H1 (cell line): ENCODE measurements around the gene SEMA5B. TPM values are rescaled to one million over a fixed set of nuclear protein-coding genes. Genes with fewer than 3 reads are reported as not detected.

Source experiments
- CTCF ChIA-PET: fragments of 300-600 bp; sonication (Branson Sonifier 250); formaldehyde crosslinking; loops from one replicate; lab custom pipeline; 2021; ENCODE audit not compliant: partially characterized antibody; lab: Charles Lee
- POLR2A ChIA-PET: fragments of 300-600 bp; sonication (Branson Sonifier 250); formaldehyde crosslinking; loops from one replicate; lab custom pipeline; 2021; ENCODE audit warnings: inconsistent platforms; ENCODE audit not compliant: partially characterized antibody; lab: Charles Lee
- DNase-seq, 2 experiments: peaks; one replicate each; pipeline versions ENCODE4 v3.0.0 to v3.0.0-alpha.2; 2010 to 2022; ENCODE audit warnings: low spot score in 2 of 2, low read depth in 1 of 2, mixed read lengths in 1 of 2
- FAIRE-seq: peaks from 2 replicates; lab custom pipeline; 2011; peaks lifted over from hg19 to GRCh38; lab: Jason Lieb, UNC
- H2AFZ ChIP-seq: 2 replicates; pipeline ENCODE4 v1.8.1; 2012; ENCODE audit warnings: low read length, inconsistent platforms
- H2AK5ac ChIP-seq: 2 replicates; pipeline ENCODE4 v1.6.1; 2013; ENCODE audit warnings: low read depth, low read length
- H2BK120ac ChIP-seq: replicated peaks from 2 replicates; pipeline ENCODE3; 2013; ENCODE audit warnings: low read depth, low read length, inconsistent platforms
- H2BK12ac ChIP-seq: 2 replicates; pipeline ENCODE4 v1.6.1; 2013; ENCODE audit warnings: low read depth, low read length
- H2BK15ac ChIP-seq: 2 replicates; pipeline ENCODE4 v1.6.1; 2013; ENCODE audit warnings: low read length
- H2BK20ac ChIP-seq: 2 replicates; pipeline ENCODE4 v1.6.1; 2013; ENCODE audit warnings: low read length
- H2BK5ac ChIP-seq: 2 replicates; pipeline ENCODE4 v1.6.1; 2013; ENCODE audit warnings: low read depth, low read length
- H3K14ac ChIP-seq: 2 replicates; pipeline ENCODE4 v1.6.1; 2013; ENCODE audit warnings: inconsistent platforms; ENCODE audit not compliant: insufficient read length
- H3K18ac ChIP-seq: 2 replicates; pipeline ENCODE4 v1.6.1; 2013; ENCODE audit warnings: low read length; ENCODE audit errors: extremely low read depth
- H3K23ac ChIP-seq: 2 replicates; pipeline ENCODE4 v1.6.1; 2013; ENCODE audit warnings: inconsistent platforms; ENCODE audit not compliant: insufficient read length
- H3K23me2 ChIP-seq: 2 replicates; pipeline ENCODE4 v1.6.1; 2013; ENCODE audit warnings: low read depth, low read length
- H3K27ac ChIP-seq: 2 replicates; pipeline ENCODE4 v1.6.1; 2011; ENCODE audit warnings: low read depth, low read length, inconsistent platforms
- H3K27me3 ChIP-seq, 4 experiments: replicated peaks in 1 of 4; 1 replicate in 1 of 4; 2 replicates in 3 of 4; pipeline versions ENCODE4 v1.6.1 to v1.8.1; 2011 to 2013; ENCODE audit warnings: low read length in 3 of 4, mild to moderate bottlenecking in 3 of 4, inconsistent platforms in 2 of 4, mixed read lengths in 2 of 4, moderate library complexity in 1 of 4; ENCODE audit not compliant: control insufficient read depth in 3 of 4, insufficient read depth in 3 of 4; ENCODE audit errors: extremely low read depth in 1 of 4
- H3K36me3 ChIP-seq, 4 experiments: 2 replicates each; pipeline versions ENCODE4 v1.6.1 to v1.8.1; 2011 to 2013; ENCODE audit warnings: mild to moderate bottlenecking in 4 of 4, low read length in 3 of 4, moderate library complexity in 2 of 4, control low read depth in 1 of 4, inconsistent platforms in 1 of 4; ENCODE audit not compliant: insufficient read depth in 4 of 4, control insufficient read depth in 2 of 4
- H3K4ac ChIP-seq: replicated peaks from 2 replicates; pipeline ENCODE3; 2013; ENCODE audit warnings: low read length, low read depth, mixed read lengths, inconsistent platforms; ENCODE audit not compliant: insufficient read length
- H3K4me1 ChIP-seq, 4 experiments: replicated peaks in 1 of 4; 1 replicate in 1 of 4; 2 replicates in 3 of 4; pipeline versions ENCODE4 v1.6.1 to v1.8.1; 2011 to 2013; ENCODE audit warnings: low read length in 3 of 4, inconsistent platforms in 2 of 4, mixed read lengths in 1 of 4; ENCODE audit not compliant: insufficient read depth in 4 of 4, control insufficient read depth in 3 of 4
- H3K4me2 ChIP-seq, 2 experiments: 2 replicates each; pipeline versions ENCODE4 v1.6.1 to v1.8.1; 2011 to 2013; ENCODE audit warnings: low read depth in 2 of 2, low read length in 2 of 2, control low read depth in 1 of 2, inconsistent platforms in 1 of 2, mild to moderate bottlenecking in 1 of 2; ENCODE audit not compliant: insufficient read depth in 1 of 2
- H3K4me3 ChIP-seq, 4 experiments: fragments of 200-600, 300-600 bp in 1 of 4; sonication (generic), shearing (Covaris generic), sonication (Bioruptor Twin) in 1 of 4; 2 replicates each; pipeline versions ENCODE4 v1.5.1 to v1.8.1; 2011 to 2016; ENCODE audit warnings: low read length in 4 of 4, low read depth in 3 of 4, control low read depth in 2 of 4, inconsistent platforms in 2 of 4, mild to moderate bottlenecking in 2 of 4, mixed read lengths in 1 of 4, moderate library complexity in 1 of 4; ENCODE audit not compliant: insufficient read depth in 2 of 4; ENCODE audit errors: extremely low read depth in 1 of 4
- H3K56ac ChIP-seq: replicated peaks from 2 replicates; pipeline ENCODE3; 2013; ENCODE audit warnings: low read depth, mild to moderate bottlenecking, mixed read lengths, low read length, inconsistent platforms; ENCODE audit not compliant: insufficient read length
- H3K79me1 ChIP-seq: 2 replicates; pipeline ENCODE4 v1.6.1; 2013; ENCODE audit warnings: low read depth, low read length, control low read depth
- H3K79me2 ChIP-seq, 2 experiments: 2 replicates each; pipeline versions ENCODE4 v1.6.1 to v1.8.1; 2012 to 2013; ENCODE audit warnings: low read length in 2 of 2, mild to moderate bottlenecking in 2 of 2, inconsistent platforms in 1 of 2; ENCODE audit not compliant: insufficient read depth in 2 of 2, control insufficient read depth in 1 of 2
- H3K9ac ChIP-seq, 4 experiments: replicated peaks in 1 of 4; 1 replicate in 1 of 4; 2 replicates in 3 of 4; pipeline versions ENCODE4 v1.6.1 to v1.8.1; 2011 to 2013; ENCODE audit warnings: low read depth in 3 of 4, low read length in 3 of 4, control low read depth in 2 of 4, mild to moderate bottlenecking in 2 of 4, moderate library complexity in 2 of 4, inconsistent platforms in 1 of 4; ENCODE audit errors: extremely low read depth in 1 of 4
- H3K9me3 ChIP-seq, 2 experiments: 2 replicates each; pipeline versions ENCODE4 v1.6.1 to v1.8.1; 2012 to 2013; ENCODE audit warnings: mild to moderate bottlenecking in 2 of 2, moderate library complexity in 2 of 2, control low read depth in 1 of 2, inconsistent platforms in 1 of 2, low read depth in 1 of 2, low read length in 1 of 2, mixed read lengths in 1 of 2; ENCODE audit not compliant: insufficient read depth in 2 of 2
- H4K20me1 ChIP-seq, 2 experiments: replicated peaks in 1 of 2; 2 replicates each; pipeline versions ENCODE3 to v1.8.1; 2011 to 2013; ENCODE audit warnings: inconsistent platforms in 2 of 2, low read length in 2 of 2, mild to moderate bottlenecking in 1 of 2; ENCODE audit not compliant: insufficient read depth in 2 of 2, control insufficient read depth in 1 of 2
- H4K5ac ChIP-seq: 2 replicates; pipeline ENCODE4 v1.6.1; 2013; ENCODE audit warnings: low read length, low read depth, mixed read lengths, inconsistent platforms; ENCODE audit not compliant: insufficient read length
- H4K8ac ChIP-seq: 2 replicates; pipeline ENCODE4 v1.8.0; 2013; ENCODE audit warnings: mild to moderate bottlenecking, moderate library complexity, low read length, inconsistent platforms; ENCODE audit not compliant: insufficient read depth; ENCODE audit errors: extremely low read depth
- H4K91ac ChIP-seq: replicated peaks from 2 replicates; pipeline ENCODE3; 2013; ENCODE audit warnings: low read length, mixed read lengths, inconsistent platforms; ENCODE audit not compliant: insufficient read length
- BACH1 ChIP-seq: IDR thresholded peaks from 2 replicates; pipeline ENCODE4 v1.6.1; 2012; ENCODE audit warnings: low read length, improper control_type of control experiment
- CBX5 ChIP-seq: fragments of 300-800, 300-1000 bp; sonication (generic); IDR thresholded peaks from 2 replicates; pipeline ENCODE4 v1.7.1; 2016; ENCODE audit warnings: antibody characterized with exemption, low read length, low read depth
- CHD2 ChIP-seq: IDR thresholded peaks from 2 replicates; pipeline ENCODE4 v1.6.1; 2012; ENCODE audit warnings: low read length, improper control_type of control experiment
- EZH2 ChIP-seq: fragments of 200-600 bp; sonication (generic); IDR thresholded peaks from 2 replicates; pipeline ENCODE4 v1.7.1; 2012; ENCODE audit warnings: low read depth, mild to moderate bottlenecking, moderate library complexity, low read length, inconsistent platforms; ENCODE audit not compliant: severe bottlenecking
- HDAC6 ChIP-seq: IDR thresholded peaks from one replicate; pipeline ENCODE4 v1.7.1; 2012; ENCODE audit warnings: low read depth, mild to moderate bottlenecking, inconsistent platforms, low read length, moderate library complexity
- KDM1A ChIP-seq: fragments of 200-600, 300-600 bp; sonication (generic); IDR thresholded peaks from 2 replicates; pipeline ENCODE4 v1.7.1; 2016; ENCODE audit warnings: mild to moderate bottlenecking, low read length, borderline replicate concordance
- MAX ChIP-seq: IDR thresholded peaks from 2 replicates; pipeline ENCODE4 v1.6.1; 2012; ENCODE audit warnings: inconsistent platforms
- RBBP5 ChIP-seq: IDR thresholded peaks from 2 replicates; pipeline ENCODE4 v1.7.1; 2012; ENCODE audit warnings: low read depth, mild to moderate bottlenecking, inconsistent platforms, low read length, moderate library complexity, borderline replicate concordance
- SIRT6 ChIP-seq: IDR thresholded peaks from one replicate; pipeline ENCODE4 v1.7.1; 2012; ENCODE audit warnings: low read length, inconsistent platforms
- SP2 ChIP-seq: IDR thresholded peaks from 2 replicates; pipeline ENCODE4 v1.6.1; 2012; ENCODE audit warnings: mild to moderate bottlenecking, low read length, inconsistent platforms
- SP4 ChIP-seq: IDR thresholded peaks from 2 replicates; pipeline ENCODE4 v1.6.1; 2012; ENCODE audit warnings: low read length, inconsistent platforms
- TCF12 ChIP-seq: IDR thresholded peaks from 2 replicates; pipeline ENCODE4 v1.6.1; 2011; ENCODE audit warnings: low read depth, mild to moderate bottlenecking, low read length
- WGBS, 2 experiments: shearing (Covaris generic) in 1 of 2; methylation state at CpG; one replicate each; pipeline versions ENCODE4 v1.1.6 to v1.1.7; 2013 to 2015; ENCODE audit warnings: low lambda C conversion rate in 2 of 2, mixed read lengths in 2 of 2, inconsistent platforms in 1 of 2, low coverage in 1 of 2, missing lambda C conversion rate in 1 of 2; ENCODE audit not compliant: insufficient replicate concordance in 2 of 2, insufficient coverage in 1 of 2, insufficient read length in 1 of 2; ENCODE audit errors: extremely low coverage in 1 of 2, missing lambda C conversion rate in 1 of 2; 5-methylcytosine and 5-hydroxymethylcytosine counted together
- polyA plus RNA-seq, 7 experiments: library from polyadenylated mRNA; depleted of rRNA in 3 of 7; stranded (reverse) in 5 of 7; unstranded in 2 of 7; fragments of >200 nt in 5 of 7; fragments of 200-250 nt in 2 of 7; gene quantifications; 1 replicate in 5 of 7; 2 replicates in 1 of 7; 4 replicates in 1 of 7; pipeline versions ENCODE4 v1.2.1 to v1.2.3, GENCODE V29; 2011 to 2013; ENCODE audit warnings: missing spikeins in 2 of 7, mixed read lengths in 2 of 7
- total RNA-seq: library from RNA; stranded (reverse); fragmentation: NEBNext Ultra II Directional; extraction: Animal tissue kit (Norgen Biotek cat#: 25700); gene quantifications from 2 replicates; pipeline ENCODE4 v1.2.1, GENCODE V29; 2021

The SEMA5B gene
- total and polyA plus RNA-seq, 2 of the 8 experiments (the other 6 are each of a cell fraction or from before 2014, with no cell fraction given), result 13.1 to 22.4 TPM

GRCh38 chr3:122892118-122892960 is 135.2 kb downstream of the SEMA5B start:
- H3K27me3 ChIP-seq, result no peaks in the 10 kb centered on the region
- H3K4me3 ChIP-seq, result no peak overlapping the region
- no peaks in the 10 kb centered on the region for H3K23me2 ChIP-seq
- CTCF ChIA-PET, result interaction anchor here (2.0 to 2.4 kb wide), 2 partner anchors 34 to 50 kb away, joined by 7 to 10 read pairs; no protein-coding TSS in a partner anchor
- H3K14ac ChIP-seq, result no peak overlapping the region
- H3K23ac ChIP-seq, result no peak overlapping the region
- no peak overlapping the region for H2AFZ ChIP-seq
- H2AK5ac ChIP-seq, result no peak overlapping the region
- no peak overlapping the region for H3K9ac ChIP-seq
- peaks cover 3 to 14% (median 9%) of the 10 kb centered on the region in 4 experiments; a peak in 6 of 7 replicates for H3K4me1 ChIP-seq
- H3K4ac ChIP-seq, result no peak overlapping the region
- no peak overlapping the region for H2BK5ac ChIP-seq
- H3K56ac ChIP-seq, result no peak overlapping the region
- 95% methylated on average over 21 of the region's 21 CpGs; no CpG with 5 or more reads in 1 of the 2 experiments for WGBS, 2 experiments
- DNase-seq (no peak), FAIRE-seq (no peak)
- no peaks in the 10 kb centered on the region for H3K79me2 ChIP-seq
- no peak overlapping the region for H2BK15ac ChIP-seq
- H2BK12ac ChIP-seq, result no peak overlapping the region
- H3K79me1 ChIP-seq, result no peaks in the 10 kb centered on the region
- H2BK20ac ChIP-seq, result no peak overlapping the region; the same call in 1 of the 2 replicates
- no peak overlapping the region for H4K91ac ChIP-seq
- H4K8ac ChIP-seq, result no peak overlapping the region
- no peak overlapping the region for H3K27ac ChIP-seq
- H4K5ac ChIP-seq, result no peak overlapping the region
- H3K4me2 ChIP-seq, result no peak overlapping the region
- H3K9me3 ChIP-seq, result no peaks in the 10 kb centered on the region
- no peak for TF ChIP-seq KDM1A
- no peak for TF ChIP-seq MAX
- TF ChIP-seq BACH1, result no peak
- no peak for TF ChIP-seq CHD2
- no peak for TF ChIP-seq HDAC6
- TF ChIP-seq RBBP5, result no peak
- no peak for TF ChIP-seq EZH2
- no peak for TF ChIP-seq TCF12
- TF ChIP-seq SIRT6, result no peak
- TF ChIP-seq SP2, result no peak
- TF ChIP-seq CBX5, result no peak
- TF ChIP-seq SP4, result no peak
- TF ChIP-seq, all 59 proteins: peak for 0
- no peaks in the 10 kb centered on the region for H4K20me1 ChIP-seq
- H2BK120ac ChIP-seq, result no peak overlapping the region
- H3K36me3 ChIP-seq, result no peaks in the 10 kb centered on the region
- no peak overlapping the region for H3K18ac ChIP-seq
- POLR2A ChIA-PET, result interaction anchor here (0.7 kb wide), 1 partner anchor 16 kb away, joined by 5 read pairs; no protein-coding TSS in a partner anchor
